ENCODE data around the gene TSEN34.

DNA sequence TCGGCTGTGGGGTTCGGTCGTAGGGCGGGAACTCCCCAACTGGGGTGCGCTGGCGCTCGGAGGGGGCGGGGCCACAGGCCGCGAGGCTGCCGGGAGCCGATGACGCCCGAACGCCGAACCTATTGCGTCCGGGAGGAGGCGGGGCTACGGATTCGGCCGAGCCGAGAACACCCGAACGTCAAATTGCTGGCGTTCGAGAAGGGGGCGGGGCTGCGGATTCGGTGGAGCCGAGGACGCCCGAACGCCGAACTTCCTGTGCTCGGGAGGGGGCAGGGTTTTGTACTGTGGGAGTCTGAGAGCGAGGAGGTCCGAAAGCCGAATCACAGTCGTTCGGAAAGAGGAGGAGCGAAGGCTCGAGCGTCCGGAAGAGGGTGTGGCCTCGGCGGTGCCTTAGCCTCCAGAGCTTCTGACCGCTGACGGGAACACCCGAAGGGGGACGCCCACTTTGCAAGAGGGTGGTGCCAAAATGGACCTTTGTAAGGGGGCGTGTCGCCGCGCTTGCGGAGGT is 551 bp upstream of the TSEN34 start:
- TF ChIP-seq, protein P1, sequence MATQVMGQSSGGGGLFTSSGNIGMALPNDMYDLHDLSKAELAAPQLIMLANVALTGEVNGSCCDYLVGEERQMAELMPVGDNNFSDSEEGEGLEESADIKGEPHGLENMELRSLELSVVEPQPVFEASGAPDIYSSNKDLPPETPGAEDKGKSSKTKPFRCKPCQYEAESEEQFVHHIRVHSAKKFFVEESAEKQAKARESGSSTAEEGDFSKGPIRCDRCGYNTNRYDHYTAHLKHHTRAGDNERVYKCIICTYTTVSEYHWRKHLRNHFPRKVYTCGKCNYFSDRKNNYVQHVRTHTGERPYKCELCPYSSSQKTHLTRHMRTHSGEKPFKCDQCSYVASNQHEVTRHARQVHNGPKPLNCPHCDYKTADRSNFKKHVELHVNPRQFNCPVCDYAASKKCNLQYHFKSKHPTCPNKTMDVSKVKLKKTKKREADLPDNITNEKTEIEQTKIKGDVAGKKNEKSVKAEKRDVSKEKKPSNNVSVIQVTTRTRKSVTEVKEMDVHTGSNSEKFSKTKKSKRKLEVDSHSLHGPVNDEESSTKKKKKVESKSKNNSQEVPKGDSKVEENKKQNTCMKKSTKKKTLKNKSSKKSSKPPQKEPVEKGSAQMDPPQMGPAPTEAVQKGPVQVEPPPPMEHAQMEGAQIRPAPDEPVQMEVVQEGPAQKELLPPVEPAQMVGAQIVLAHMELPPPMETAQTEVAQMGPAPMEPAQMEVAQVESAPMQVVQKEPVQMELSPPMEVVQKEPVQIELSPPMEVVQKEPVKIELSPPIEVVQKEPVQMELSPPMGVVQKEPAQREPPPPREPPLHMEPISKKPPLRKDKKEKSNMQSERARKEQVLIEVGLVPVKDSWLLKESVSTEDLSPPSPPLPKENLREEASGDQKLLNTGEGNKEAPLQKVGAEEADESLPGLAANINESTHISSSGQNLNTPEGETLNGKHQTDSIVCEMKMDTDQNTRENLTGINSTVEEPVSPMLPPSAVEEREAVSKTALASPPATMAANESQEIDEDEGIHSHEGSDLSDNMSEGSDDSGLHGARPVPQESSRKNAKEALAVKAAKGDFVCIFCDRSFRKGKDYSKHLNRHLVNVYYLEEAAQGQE (IDR thresholded peaks at IDR 0.05; ENCODE audit: insufficient read depth in 1 of 2, low read depth in 2 of 2, low read length in 1 of 2) = no peak
- no peak for TF ChIP-seq TCF7L2 (IDR thresholded peaks at IDR 0.05; ENCODE audit: low read depth, low read length)
- TF ChIP-seq, protein P2, sequence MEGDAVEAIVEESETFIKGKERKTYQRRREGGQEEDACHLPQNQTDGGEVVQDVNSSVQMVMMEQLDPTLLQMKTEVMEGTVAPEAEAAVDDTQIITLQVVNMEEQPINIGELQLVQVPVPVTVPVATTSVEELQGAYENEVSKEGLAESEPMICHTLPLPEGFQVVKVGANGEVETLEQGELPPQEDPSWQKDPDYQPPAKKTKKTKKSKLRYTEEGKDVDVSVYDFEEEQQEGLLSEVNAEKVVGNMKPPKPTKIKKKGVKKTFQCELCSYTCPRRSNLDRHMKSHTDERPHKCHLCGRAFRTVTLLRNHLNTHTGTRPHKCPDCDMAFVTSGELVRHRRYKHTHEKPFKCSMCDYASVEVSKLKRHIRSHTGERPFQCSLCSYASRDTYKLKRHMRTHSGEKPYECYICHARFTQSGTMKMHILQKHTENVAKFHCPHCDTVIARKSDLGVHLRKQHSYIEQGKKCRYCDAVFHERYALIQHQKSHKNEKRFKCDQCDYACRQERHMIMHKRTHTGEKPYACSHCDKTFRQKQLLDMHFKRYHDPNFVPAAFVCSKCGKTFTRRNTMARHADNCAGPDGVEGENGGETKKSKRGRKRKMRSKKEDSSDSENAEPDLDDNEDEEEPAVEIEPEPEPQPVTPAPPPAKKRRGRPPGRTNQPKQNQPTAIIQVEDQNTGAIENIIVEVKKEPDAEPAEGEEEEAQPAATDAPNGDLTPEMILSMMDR (IDR thresholded peaks at IDR 0.05) = no peak
